H9 (cell line): ENCODE data around the gene SHBG. TPM values are rescaled to one million over a fixed set of nuclear protein-coding genes. Genes with fewer than 3 reads are reported as not detected.

Experiments
- DNase-seq: peaks from one replicate; pipeline ENCODE4 v3.0.0-alpha.2; 2017
- H2AFZ ChIP-seq: one replicate; pipeline ENCODE4 v1.6.1; 2013; ENCODE audit warnings: mild to moderate bottlenecking, low read length, control low read depth, moderate library complexity
- H2AK5ac ChIP-seq: 2 replicates; pipeline ENCODE4 v1.6.1; 2013; ENCODE audit warnings: low read length, control low read depth, mixed read lengths; ENCODE audit not compliant: insufficient read length
- H2BK120ac ChIP-seq: one replicate; pipeline ENCODE4 v1.6.1; 2013; ENCODE audit warnings: low read depth, mild to moderate bottlenecking, low read length, control low read depth, inconsistent platforms; ENCODE audit not compliant: poor library complexity, severe bottlenecking
- H2BK12ac ChIP-seq: 2 replicates; pipeline ENCODE4 v1.6.1; 2013; ENCODE audit warnings: low read length, control low read depth, mixed read lengths, low read depth; ENCODE audit not compliant: insufficient read length
- H2BK15ac ChIP-seq: 2 replicates; pipeline ENCODE4 v1.6.1; 2013; ENCODE audit warnings: low read depth, low read length, control low read depth
- H2BK20ac ChIP-seq: one replicate; pipeline ENCODE4 v1.6.1; 2013; ENCODE audit warnings: low read depth, mild to moderate bottlenecking, low read length, control low read depth, inconsistent platforms; ENCODE audit not compliant: poor library complexity, severe bottlenecking
- H2BK5ac ChIP-seq: 2 replicates; pipeline ENCODE4 v1.6.1; 2013; ENCODE audit warnings: low read length, control low read depth, mixed read lengths; ENCODE audit not compliant: insufficient read length
- H3K14ac ChIP-seq: 2 replicates; pipeline ENCODE4 v1.6.1; 2013; ENCODE audit warnings: low read length, control low read depth; ENCODE audit not compliant: insufficient read depth
- H3K18ac ChIP-seq: 2 replicates; pipeline ENCODE4 v1.6.1; 2013; ENCODE audit warnings: low read depth, mild to moderate bottlenecking, mixed read lengths, low read length, control low read depth; ENCODE audit not compliant: insufficient read length
- H3K23ac ChIP-seq: 2 replicates; pipeline ENCODE4 v1.6.1; 2013; ENCODE audit warnings: low read length, control low read depth, mixed read lengths, low read depth; ENCODE audit not compliant: insufficient read length
- H3K23me2 ChIP-seq: 2 replicates; pipeline ENCODE4 v1.6.1; 2013; ENCODE audit warnings: low read depth, mild to moderate bottlenecking, mixed read lengths, low read length, control low read depth; ENCODE audit not compliant: insufficient read length, poor library complexity, severe bottlenecking
- H3K27ac ChIP-seq: 2 replicates; pipeline ENCODE4 v1.5.1; 2013; ENCODE audit warnings: low read length, control low read depth, mixed read lengths, low read depth; ENCODE audit not compliant: insufficient read length
- H3K27me3 ChIP-seq: 2 replicates; pipeline ENCODE4 v1.6.1; 2013; ENCODE audit warnings: low read length, control low read depth, inconsistent platforms; ENCODE audit not compliant: insufficient read depth
- H3K4ac ChIP-seq: 2 replicates; pipeline ENCODE4 v1.6.1; 2013; ENCODE audit warnings: low read depth, mild to moderate bottlenecking, control low read depth, inconsistent platforms, low read length, moderate library complexity
- H3K4me1 ChIP-seq: 2 replicates; pipeline ENCODE4 v1.6.1; 2013; ENCODE audit warnings: low read length, control low read depth, inconsistent platforms; ENCODE audit not compliant: insufficient read depth
- H3K4me2 ChIP-seq: 2 replicates; pipeline ENCODE4 v1.6.1; 2013; ENCODE audit warnings: low read length, control low read depth, mixed read lengths; ENCODE audit not compliant: insufficient read length, insufficient read depth
- H3K56ac ChIP-seq: 2 replicates; pipeline ENCODE4 v1.6.1; 2013; ENCODE audit warnings: low read depth, mild to moderate bottlenecking, mixed read lengths, low read length, control low read depth; ENCODE audit not compliant: insufficient read length
- H3K79me1 ChIP-seq: 2 replicates; pipeline ENCODE4 v1.6.1; 2013; ENCODE audit warnings: low read depth, mild to moderate bottlenecking, moderate library complexity, low read length, control low read depth, inconsistent platforms; ENCODE audit not compliant: insufficient read depth, poor library complexity, severe bottlenecking
- H3K79me2 ChIP-seq: 2 replicates; pipeline ENCODE4 v1.6.1; 2013; ENCODE audit warnings: low read length, control low read depth, inconsistent platforms; ENCODE audit not compliant: insufficient read depth
- H3K9ac ChIP-seq: 2 replicates; pipeline ENCODE4 v1.6.1; 2013; ENCODE audit warnings: low read length, control low read depth, mixed read lengths; ENCODE audit not compliant: insufficient read length; ENCODE audit errors: extremely low read depth
- H3K9me3 ChIP-seq: one replicate; pipeline ENCODE4 v1.6.1; 2013; ENCODE audit warnings: low read depth, low read length, inconsistent platforms; ENCODE audit not compliant: control insufficient read depth
- H3T11ph ChIP-seq: one replicate; pipeline ENCODE4 v1.6.1; 2013; ENCODE audit warnings: mild to moderate bottlenecking, low read length, control low read depth, inconsistent platforms
- H4K20me1 ChIP-seq: one replicate; pipeline ENCODE4 v1.6.1; 2013; ENCODE audit not compliant: control insufficient read depth, insufficient read length, insufficient read depth
- H4K5ac ChIP-seq: 2 replicates; pipeline ENCODE4 v1.6.1; 2013; ENCODE audit warnings: low read depth, mild to moderate bottlenecking, mixed read lengths, low read length, control low read depth; ENCODE audit not compliant: insufficient read length
- H4K8ac ChIP-seq: replicated peaks from 2 replicates; pipeline ENCODE4 v1.6.1; 2013; ENCODE audit warnings: low read length, control low read depth, mixed read lengths, low read depth; ENCODE audit not compliant: insufficient read length
- H4K91ac ChIP-seq: 2 replicates; pipeline ENCODE4 v1.6.1; 2013; ENCODE audit warnings: low read depth, mild to moderate bottlenecking, moderate library complexity, mixed read lengths, low read length, control low read depth; ENCODE audit not compliant: insufficient read length
- H3K27ac Mint-ChIP-seq, 3 experiments: 2 replicates in 2 of 3; 3 replicates in 1 of 3; pipeline ENCODE4 v1.8.0; 2020 to 2021; ENCODE audit warnings: mixed read lengths in 3 of 3, mild to moderate bottlenecking in 1 of 3, moderate library complexity in 1 of 3
- H3K27me3 Mint-ChIP-seq: 2 replicates; pipeline ENCODE4 v1.8.0; 2021; ENCODE audit warnings: low read depth, mild to moderate bottlenecking, moderate library complexity, mixed read lengths
- H3K36me3 Mint-ChIP-seq, 3 experiments: 2 replicates in 2 of 3; 3 replicates in 1 of 3; pipeline ENCODE4 v1.8.0; 2020 to 2021; ENCODE audit warnings: low read depth in 3 of 3, mixed read lengths in 3 of 3; ENCODE audit not compliant: insufficient read depth in 1 of 3
- H3K4me1 Mint-ChIP-seq, 2 experiments: 2 replicates each; pipeline ENCODE4 v1.8.0; 2020; ENCODE audit warnings: mixed read lengths in 2 of 2
- H3K4me3 Mint-ChIP-seq, 2 experiments: 2 replicates in 1 of 2; 3 replicates in 1 of 2; pipeline ENCODE4 v1.8.0; 2020 to 2021; ENCODE audit warnings: mild to moderate bottlenecking in 2 of 2, mixed read lengths in 2 of 2, moderate library complexity in 1 of 2
- H3K9me3 Mint-ChIP-seq, 2 experiments: 2 replicates in 1 of 2; 3 replicates in 1 of 2; pipeline ENCODE4 v1.8.0; 2020; ENCODE audit warnings: mild to moderate bottlenecking in 2 of 2, mixed read lengths in 2 of 2, moderate library complexity in 1 of 2
- CTCF ChIP-seq: fragments of 200-600 bp; sonication (generic); conservative IDR thresholded peaks from 3 replicates; pipeline ENCODE4 v1.8.0; 2021; ENCODE audit warnings: antibody characterized with exemption, mild to moderate bottlenecking
- WGBS: extraction: QIAGEN DNeasy Blood & Tissue Kit; methylation state at CpG from one replicate; pipeline ENCODE4 v1.1.7; 2013; ENCODE audit warnings: missing lambda C conversion rate, low lambda C conversion rate, mixed read lengths; ENCODE audit not compliant: insufficient read length; ENCODE audit errors: extremely low coverage; 5-methylcytosine and 5-hydroxymethylcytosine counted together
- total RNA-seq: library from RNA; stranded (reverse); gene quantifications from 2 replicates; pipeline ENCODE4 v1.2.1, GENCODE V29; 2021

Gene SHBG
- total RNA-seq, 1 experiment from 2014 or later, result 1.6 TPM

DNA sequence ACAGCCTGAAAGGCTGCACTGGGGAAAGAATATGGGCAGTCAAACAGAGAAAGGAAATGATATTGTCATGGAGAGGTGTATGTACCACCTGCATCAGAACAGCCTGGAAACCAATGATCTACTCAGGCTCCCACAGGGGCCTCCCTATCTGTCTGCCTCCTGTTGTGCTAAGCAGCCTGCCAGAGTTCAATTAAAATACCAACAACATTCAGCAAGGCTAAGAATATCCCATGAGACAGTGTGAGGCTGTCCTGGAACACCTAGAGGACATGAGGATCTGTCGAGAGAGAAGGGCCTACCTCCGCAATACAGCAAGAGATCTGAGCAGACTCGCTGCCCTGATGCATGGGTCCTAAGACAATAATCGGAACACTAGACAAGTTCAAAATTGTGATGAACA is 23.7 kb upstream of the SHBG start:
- H3K27ac Mint-ChIP-seq, result peak overlapping the region in 1 of 3 experiments; percentile 10; a peak in 1 of 7 replicates
- Histone ChIP-seq H3K14ac (no peak overlapping the region), H2BK15ac (no peak overlapping the region), H4K5ac (no peak overlapping the region), H3K79me1 (no peaks in the 10 kb centered on the region), H2AFZ (no peak overlapping the region), H3K4me2 (no peak overlapping the region), H2BK120ac (no peak overlapping the region), H3T11ph (no peak overlapping the region), H3K23me2 (no peaks in the 10 kb centered on the region), H2BK20ac (no peak overlapping the region), H3K23ac (no peak overlapping the region), H3K27me3 (no peaks in the 10 kb centered on the region), H4K91ac (no peak overlapping the region), H3K4me1 (no peaks in the 10 kb centered on the region), H3K79me2 (no peaks in the 10 kb centered on the region), H2AK5ac (no peak overlapping the region), H3K27ac (no peak overlapping the region), H3K9ac (no peak overlapping the region), H4K8ac (no peak overlapping the region), H3K56ac (no peak overlapping the region), H2BK5ac (no peak overlapping the region), H2BK12ac (no peak overlapping the region), H4K20me1 (no peaks in the 10 kb centered on the region), H3K9me3 (no peaks in the 10 kb centered on the region), H3K18ac (no peak overlapping the region), H3K4ac (no peak overlapping the region)
- H3K4me3 Mint-ChIP-seq, result no peak overlapping the region
- no peaks in the 10 kb centered on the region for H3K9me3 Mint-ChIP-seq
- no CpG with 5 or more reads among the region's 4 CpGs for WGBS
- peaks cover 35 to 56% (median 53%) of the 10 kb centered on the region in 3 experiments for H3K36me3 Mint-ChIP-seq
- 0 out of 4 replicates have a peak, but pooled peaks cover 0 to 2% of the 10 kb centered on the region in 2 experiments for H3K4me1 Mint-ChIP-seq
- no peak for DNase-seq
- no peak for TF ChIP-seq CTCF
- no peaks in the 10 kb centered on the region for H3K27me3 Mint-ChIP-seq
